ENCODE data around the gene LPCAT4.

Gene LPCAT4

GRCh38 chr15:34314491-34315490, 52.2 kb downstream of the LPCAT4 start:
- no peak for DNase-seq (ENCODE audit: low read depth, low spot score)
- H3K27ac ChIP-seq = no peak overlapping the region

- H3K27ac ChIP-seq = no peak overlapping the region
- DNase-seq (ENCODE audit: low read depth, low spot score) = no peak
These were observed 55.4 kb downstream of the LPCAT4 start for GRCh38 chr15:34311563-34311962.
